ENCODE results near the gene IFFO2. TPM values are rescaled to one million over a fixed set of nuclear protein-coding genes. Genes with fewer than 3 reads are reported as not detected.

IFFO2 gene
- 4.6 and 7.4 TPM in 2 replicates for total RNA-seq

GRCh38 chr1:18956193-18957135 lies at the start of gene IFFO2:
Gene IFFO2 (minus strand): TSS chr1:18956676. CDS start chr1:18956332, 344 bp downstream.
- peak; percentile 93 to 94 for DNase-seq (ENCODE audit: low read depth in 2 of 2)

GRCh38 chr1:19006000-19006399 lies 49.5 kb upstream of the IFFO2 start:
- DNase-seq (ENCODE audit: low read depth in 2 of 2), result no peak

GRCh38 chr1:19003371-19004290 lies 47.2 kb upstream of the IFFO2 start:
- DNase-seq (ENCODE audit: low read depth in 2 of 2), result peak in 1 of 2 donors; percentile 71

GRCh38 chr1:19000065-19000464 lies 43.6 kb upstream of the IFFO2 start:
- no peak for DNase-seq (ENCODE audit: low read depth in 2 of 2)

GRCh38 chr1:18999359-18999758 lies 42.9 kb upstream of the IFFO2 start:
- DNase-seq (ENCODE audit: low read depth in 2 of 2), result peak in 1 of 2 donors; percentile 13

GRCh38 chr1:18998016-18998724 lies 41.7 kb upstream of the IFFO2 start:
- DNase-seq (ENCODE audit: low read depth in 2 of 2), result no peak

GRCh38 chr1:18997508-18997907 lies 41.0 kb upstream of the IFFO2 start:
- no peak for DNase-seq (ENCODE audit: low read depth in 2 of 2)

GRCh38 chr1:18996548-18997177 lies 40.2 kb upstream of the IFFO2 start:
- DNase-seq (ENCODE audit: low read depth in 2 of 2), result no peak

GRCh38 chr1:18994381-18994780 lies 37.9 kb upstream of the IFFO2 start:
- DNase-seq (ENCODE audit: low read depth in 2 of 2), result no peak

- DNase-seq (ENCODE audit: low read depth in 2 of 2), result no peak
These were observed 36.2 kb upstream of the IFFO2 start for GRCh38 chr1:18992646-18993045.

- DNase-seq (ENCODE audit: low read depth in 2 of 2), result no peak
These were observed 35.1 kb upstream of the IFFO2 start for GRCh38 chr1:18991585-18991984.

- no peak for DNase-seq (ENCODE audit: low read depth in 2 of 2)
These were observed 33.4 kb upstream of the IFFO2 start for GRCh38 chr1:18989896-18990295.

GRCh38 chr1:18989176-18989799 lies 32.8 kb upstream of the IFFO2 start:
- no peak for DNase-seq (ENCODE audit: low read depth in 2 of 2)

GRCh38 chr1:18981242-18981641 lies 24.8 kb upstream of the IFFO2 start:
- DNase-seq (ENCODE audit: low read depth in 2 of 2), result no peak

GRCh38 chr1:18978706-18979105 lies 22.2 kb upstream of the IFFO2 start:
- DNase-seq (ENCODE audit: low read depth in 2 of 2), result no peak

GRCh38 chr1:18977428-18977827 lies 21.0 kb upstream of the IFFO2 start:
- peak in 1 of 2 donors; percentile 8 for DNase-seq (ENCODE audit: low read depth in 2 of 2)

GRCh38 chr1:18976096-18976495 lies 19.6 kb upstream of the IFFO2 start:
- DNase-seq (ENCODE audit: low read depth in 2 of 2), result no peak

- peak in 1 of 2 donors; percentile 10 for DNase-seq (ENCODE audit: low read depth in 2 of 2)
These were observed 18.1 kb upstream of the IFFO2 start for GRCh38 chr1:18974606-18975005.

GRCh38 chr1:18974005-18974404 lies 17.5 kb upstream of the IFFO2 start:
- no peak for DNase-seq (ENCODE audit: low read depth in 2 of 2)

- no peak for DNase-seq (ENCODE audit: low read depth in 2 of 2)
These were observed 17.0 kb upstream of the IFFO2 start for GRCh38 chr1:18973446-18973955.
